Stimulated activated CD8-positive, alpha-beta memory T cell treated with anti-CD3 and anti-CD28 coated beads, Interleukin-15, amount 100 ng/mL, for 4 hours (primary cell): ENCODE measurements around the gene STAMBP.

Experiments
- DNase-seq, 2 donors: peaks; one replicate each; pipeline ENCODE4 v3.0.0-alpha.2; 2020; ENCODE audit warnings: low read depth in 2 of 2

The STAMBP gene

GRCh38 chr2:73906847-73907505 is 78.2 kb downstream of the STAMBP start:
- no peak for DNase-seq

- peak in 1 of 2 donors; percentile 36 for DNase-seq
Observed at GRCh38 chr2:73907840-73908452, 79.2 kb downstream of the STAMBP start.

GRCh38 chr2:73908689-73909652 is 80.2 kb downstream of the STAMBP start:
- DNase-seq = no peak

- DNase-seq = no peak
Observed at GRCh38 chr2:73910873-73911547, 82.2 kb downstream of the STAMBP start.

- DNase-seq = no peak
Observed at GRCh38 chr2:73911548-73912208, 82.9 kb downstream of the STAMBP start.

- DNase-seq = no peak
Observed at GRCh38 chr2:73913414-73914054, 84.8 kb downstream of the STAMBP start.

GRCh38 chr2:73914667-73915066 is 85.9 kb downstream of the STAMBP start:
- no peak for DNase-seq

- DNase-seq = no peak
Observed at GRCh38 chr2:73915437-73915993, 86.8 kb downstream of the STAMBP start.

GRCh38 chr2:73916666-73917065 is 87.9 kb downstream of the STAMBP start:
- no peak for DNase-seq

- DNase-seq = no peak
Observed at GRCh38 chr2:73917296-73917695, 88.5 kb downstream of the STAMBP start.

- DNase-seq = no peak
Observed at GRCh38 chr2:73917696-73918207, 89.0 kb downstream of the STAMBP start.

GRCh38 chr2:73918856-73919255 is 90.1 kb downstream of the STAMBP start:
- DNase-seq = no peak

GRCh38 chr2:73919596-73920228 is 91.0 kb downstream of the STAMBP start:
- DNase-seq = no peak

- no peak for DNase-seq
Observed at GRCh38 chr2:73920577-73921545, 92.1 kb downstream of the STAMBP start.

- no peak for DNase-seq
Observed at GRCh38 chr2:73921581-73921980, 92.8 kb downstream of the STAMBP start.

GRCh38 chr2:73922681-73923080 is 93.9 kb downstream of the STAMBP start:
- no peak for DNase-seq
